DND-41 (cell line): Measurements from ENCODE around the gene CELF5.
A peak's percentile ranks its signal among the peaks of the same experiment; 100 is the strongest.

Experiments used
- ATAC-seq: fragments of 200-7000 bp; cut with Tn5 transposase; 3 replicates; pipeline ENCODE4 v1.9.1; 2021; ENCODE audit warnings: low read depth; ENCODE audit not compliant: insufficient read depth
- DNase-seq: peaks from one replicate; pipeline ENCODE4 v3.0.0-alpha.2; 2020
- H2AFZ ChIP-seq: 2 replicates; pipeline ENCODE4 v1.6.0; 2012; ENCODE audit warnings: low read depth, low read length
- H3K27ac ChIP-seq: 2 replicates; pipeline ENCODE4 v1.5.1; 2012; ENCODE audit warnings: low read length, inconsistent platforms
- H3K27me3 ChIP-seq: fragments of 200-600 bp; sonication (generic); 2 replicates; pipeline ENCODE4 v1.6.0; 2012; ENCODE audit warnings: low read length, mild to moderate bottlenecking, inconsistent platforms; ENCODE audit not compliant: insufficient read depth, poor library complexity
- H3K36me3 ChIP-seq: 2 replicates; pipeline ENCODE4 v1.5.1; 2012; ENCODE audit warnings: low read length, inconsistent platforms; ENCODE audit not compliant: insufficient read depth
- H3K4me1 ChIP-seq: 2 replicates; pipeline ENCODE4 v1.5.1; 2012; ENCODE audit warnings: mild to moderate bottlenecking, low read length; ENCODE audit not compliant: insufficient read depth
- H3K4me2 ChIP-seq: 2 replicates; pipeline ENCODE4 v1.6.0; 2012; ENCODE audit warnings: mild to moderate bottlenecking, moderate library complexity, low read length, inconsistent platforms; ENCODE audit not compliant: insufficient read depth
- H3K4me3 ChIP-seq, 2 experiments: fragments of 200-600 bp in 1 of 2; shearing (Covaris generic) in 1 of 2; 2 replicates each; pipeline ENCODE4 v1.5.1; 2012 to 2016; ENCODE audit warnings: inconsistent platforms in 2 of 2, low read length in 2 of 2, mild to moderate bottlenecking in 2 of 2, low read depth in 1 of 2, moderate library complexity in 1 of 2
- H3K79me2 ChIP-seq: 2 replicates; pipeline ENCODE4 v1.6.0; 2012; ENCODE audit warnings: low read length, inconsistent platforms; ENCODE audit not compliant: insufficient read depth
- H3K9ac ChIP-seq: 2 replicates; pipeline ENCODE4 v1.6.0; 2012; ENCODE audit warnings: low read depth, mild to moderate bottlenecking, inconsistent platforms, low read length, moderate library complexity
- H3K9me3 ChIP-seq: 2 replicates; pipeline ENCODE4 v1.5.1; 2012; ENCODE audit warnings: low read length, moderate library complexity, mild to moderate bottlenecking, inconsistent platforms; ENCODE audit not compliant: insufficient read depth, severe bottlenecking
- H4K20me1 ChIP-seq: 2 replicates; pipeline ENCODE4 v1.6.0; 2012; ENCODE audit warnings: low read length; ENCODE audit not compliant: insufficient read depth
- EZH2 ChIP-seq: IDR thresholded peaks from 3 replicates; pipeline ENCODE4 v1.6.1; 2012; ENCODE audit warnings: borderline replicate concordance, low read depth, mild to moderate bottlenecking, moderate library complexity, low read length, inconsistent platforms; ENCODE audit not compliant: severe bottlenecking
- TF ChIP-seq, protein P1 (sequence below): IDR thresholded peaks from 2 replicates; pipeline ENCODE4 v1.5.1; 2012; ENCODE audit warnings: borderline replicate concordance, low read length, moderate library complexity, mild to moderate bottlenecking; ENCODE audit not compliant: poor library complexity, severe bottlenecking; ENCODE audit errors: extremely low read depth

The CELF5 gene

DNA sequence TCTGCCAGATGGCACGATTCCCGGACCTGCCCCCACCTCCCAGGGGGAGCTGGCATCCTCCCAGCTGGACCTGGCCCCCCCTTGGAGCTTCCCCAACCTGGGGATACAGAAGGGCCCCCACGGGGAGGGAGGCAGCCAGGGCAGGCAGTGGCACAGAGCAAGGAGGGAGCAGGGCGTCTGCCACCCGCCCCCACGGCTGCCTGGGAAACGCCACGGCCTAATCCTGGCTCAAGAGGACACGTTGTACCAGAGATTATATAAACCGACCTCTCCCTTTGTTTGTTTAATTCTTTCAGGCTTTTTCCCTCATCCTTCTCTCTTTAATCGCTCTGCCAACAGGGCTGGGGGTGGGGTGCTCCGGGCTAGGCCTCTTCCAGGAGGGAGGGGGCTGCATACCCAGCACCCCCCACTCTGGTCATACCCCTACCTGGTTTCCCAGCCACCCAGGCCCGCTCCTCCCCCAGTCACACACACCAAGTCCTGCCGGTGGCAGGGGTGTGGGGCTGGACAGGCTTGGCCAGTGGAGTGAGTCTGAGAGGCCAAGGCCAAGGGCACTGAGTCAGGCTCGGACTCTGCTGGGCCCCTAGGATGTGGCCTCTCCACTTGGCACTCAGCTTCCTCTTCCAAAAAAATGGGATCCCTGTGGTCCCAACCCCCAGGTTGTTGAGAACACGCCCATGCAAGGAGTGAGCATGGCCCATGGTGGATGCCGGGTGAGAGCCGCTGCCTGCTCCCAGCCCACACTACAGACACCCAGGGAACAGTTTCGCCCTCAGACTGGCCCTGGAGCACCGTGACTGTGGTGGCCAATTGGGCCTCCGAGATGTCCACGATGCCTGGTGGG, 112.4 kb downstream of the CELF5 start:
- DNase-seq (no peak), ATAC-seq (no peak)
- H3K9me3 ChIP-seq = no peaks in the 10 kb centered on the region
- H3K9ac ChIP-seq = no peak overlapping the region; the same call in 1 of the 2 replicates
- TF ChIP-seq EZH2 = no peak
- TF ChIP-seq, protein P1, sequence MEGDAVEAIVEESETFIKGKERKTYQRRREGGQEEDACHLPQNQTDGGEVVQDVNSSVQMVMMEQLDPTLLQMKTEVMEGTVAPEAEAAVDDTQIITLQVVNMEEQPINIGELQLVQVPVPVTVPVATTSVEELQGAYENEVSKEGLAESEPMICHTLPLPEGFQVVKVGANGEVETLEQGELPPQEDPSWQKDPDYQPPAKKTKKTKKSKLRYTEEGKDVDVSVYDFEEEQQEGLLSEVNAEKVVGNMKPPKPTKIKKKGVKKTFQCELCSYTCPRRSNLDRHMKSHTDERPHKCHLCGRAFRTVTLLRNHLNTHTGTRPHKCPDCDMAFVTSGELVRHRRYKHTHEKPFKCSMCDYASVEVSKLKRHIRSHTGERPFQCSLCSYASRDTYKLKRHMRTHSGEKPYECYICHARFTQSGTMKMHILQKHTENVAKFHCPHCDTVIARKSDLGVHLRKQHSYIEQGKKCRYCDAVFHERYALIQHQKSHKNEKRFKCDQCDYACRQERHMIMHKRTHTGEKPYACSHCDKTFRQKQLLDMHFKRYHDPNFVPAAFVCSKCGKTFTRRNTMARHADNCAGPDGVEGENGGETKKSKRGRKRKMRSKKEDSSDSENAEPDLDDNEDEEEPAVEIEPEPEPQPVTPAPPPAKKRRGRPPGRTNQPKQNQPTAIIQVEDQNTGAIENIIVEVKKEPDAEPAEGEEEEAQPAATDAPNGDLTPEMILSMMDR = no peak
- H3K27me3 ChIP-seq = no peaks in the 10 kb centered on the region
- peaks cover 18% of the 10 kb centered on the region for H3K4me1 ChIP-seq
- no peak overlapping the region for H3K4me3 ChIP-seq
- no peaks in the 10 kb centered on the region for H3K36me3 ChIP-seq
- H3K4me2 ChIP-seq = no peak overlapping the region
- H2AFZ ChIP-seq = no peak overlapping the region
- no peaks in the 10 kb centered on the region for H4K20me1 ChIP-seq
- peak overlapping the region; percentile 66 for H3K27ac ChIP-seq
- no peaks in the 10 kb centered on the region for H3K79me2 ChIP-seq

DNA sequence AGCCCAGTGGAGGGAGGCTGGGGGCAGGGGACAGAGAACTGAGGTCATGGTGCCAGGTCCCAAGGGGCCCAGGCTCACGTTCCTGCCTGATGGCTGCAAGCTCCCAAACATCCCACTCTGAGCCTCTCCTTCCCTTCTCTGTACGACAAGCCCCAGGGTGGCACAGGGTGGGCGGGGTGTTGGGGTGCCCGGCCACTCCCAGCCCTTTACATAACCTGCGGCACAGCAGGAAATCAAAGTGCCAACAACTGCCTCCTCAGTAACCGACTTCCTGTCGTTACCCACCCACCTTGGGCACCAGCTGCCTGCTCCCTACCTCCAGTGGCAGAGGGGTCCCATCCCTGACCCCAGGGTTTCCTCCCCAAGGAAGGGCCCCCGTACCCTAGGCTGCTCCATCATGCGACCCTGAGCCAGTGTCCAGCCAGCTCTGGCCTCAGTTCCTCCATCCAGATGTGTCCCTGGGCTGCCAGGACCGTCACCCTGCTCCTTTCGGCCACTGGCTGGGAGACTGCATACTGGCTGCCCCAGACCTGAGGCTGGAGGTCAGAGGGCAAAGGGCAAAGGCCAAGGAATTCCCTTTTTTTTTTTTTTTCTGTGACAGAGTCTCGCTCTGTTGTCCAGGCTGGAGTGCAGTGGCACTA, 114.2 kb downstream of the CELF5 start:
- Histone ChIP-seq H3K27me3 (no peaks in the 10 kb centered on the region), H3K79me2 (no peaks in the 10 kb centered on the region), H3K9me3 (no peaks in the 10 kb centered on the region), H3K4me3 (peak overlapping the region in 1 of 2 experiments; percentile 46; a peak in 2 of 4 replicates), H3K36me3 (no peaks in the 10 kb centered on the region), H3K27ac (peak overlapping the region; percentile 99), H4K20me1 (no peaks in the 10 kb centered on the region), H3K9ac (peak overlapping the region; percentile 45), H3K4me2 (peak overlapping the region; percentile 61), H2AFZ (peak overlapping the region; percentile 87), H3K4me1 (peaks cover 18% of the 10 kb centered on the region)
- peak; percentile 96 for ATAC-seq
- peak; percentile 91 for DNase-seq
- no peak for TF ChIP-seq EZH2
- TF ChIP-seq, protein P1 = no peak

DNA sequence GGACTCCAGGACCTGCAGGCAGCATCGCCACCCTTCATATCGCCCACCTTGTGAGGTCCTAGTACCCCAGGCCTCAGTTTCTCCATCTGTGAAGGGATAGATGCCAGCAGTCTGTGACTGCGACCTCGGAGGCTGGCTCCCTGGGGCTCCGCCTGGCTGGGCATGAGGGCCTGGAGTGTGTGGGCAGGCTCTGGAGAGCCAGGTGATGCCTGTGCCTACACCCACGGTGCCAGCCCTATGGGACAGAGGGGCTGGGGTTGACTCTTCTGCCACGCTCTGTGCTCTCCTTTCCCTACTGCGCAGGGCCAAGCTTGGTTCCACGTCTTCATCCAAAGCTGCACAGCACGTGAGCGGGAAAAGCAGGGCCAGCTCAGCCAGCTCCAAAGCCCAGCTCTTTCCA, 115.9 kb downstream of the CELF5 start:
- H2AFZ ChIP-seq = no peak overlapping the region
- TF ChIP-seq EZH2 = no peak
- TF ChIP-seq, protein P1 = no peak
- ATAC-seq (no peak), DNase-seq (no peak)
- no peaks in the 10 kb centered on the region for H4K20me1 ChIP-seq
- H3K27ac ChIP-seq = peak overlapping the region; percentile 99; the same call in 1 of the 2 replicates
- H3K9ac ChIP-seq = no peak overlapping the region
- no peaks in the 10 kb centered on the region for H3K36me3 ChIP-seq
- H3K4me1 ChIP-seq = peaks cover 18% of the 10 kb centered on the region
- no peaks in the 10 kb centered on the region for H3K9me3 ChIP-seq
- no peaks in the 10 kb centered on the region for H3K79me2 ChIP-seq
- H3K4me3 ChIP-seq = no peak overlapping the region
- no peak overlapping the region for H3K4me2 ChIP-seq
- no peaks in the 10 kb centered on the region for H3K27me3 ChIP-seq
